Fibroblast of villous mesenchyme (primary cell): Measurements from ENCODE around the gene CTDSPL. TPM values are rescaled to one million over a fixed set of nuclear protein-coding genes. Genes with fewer than 3 reads are reported as not detected.

Experiments used
- DNase-seq: peaks from one replicate; pipeline ENCODE4 v3.0.0-alpha.2; 2010; ENCODE audit warnings: low read depth
- H3K4me3 ChIP-seq: 2 replicates; pipeline ENCODE4 v1.5.1; 2011; ENCODE audit warnings: low read depth, mild to moderate bottlenecking, low read length
- CTCF ChIP-seq: IDR thresholded peaks from 2 replicates; pipeline ENCODE4 v1.5.1; 2012; ENCODE audit warnings: low read depth, mild to moderate bottlenecking, low read length; ENCODE audit not compliant: insufficient read depth
- total RNA-seq: library from RNA; depleted of rRNA; stranded (reverse); fragments of >200 nt; gene quantifications from 2 replicates; pipeline ENCODE4 v1.2.3, GENCODE V29; 2012

Gene CTDSPL
- total RNA-seq, 1 donor, result 61.7 TPM

GRCh38 chr3:37949866-37950265 is 88.2 kb downstream of the CTDSPL start:
- H3K4me3 ChIP-seq, result no peak overlapping the region
- DNase-seq, result no peak
- no peak for TF ChIP-seq CTCF

GRCh38 chr3:37952564-37952963 is 90.9 kb downstream of the CTDSPL start:
- no peak overlapping the region for H3K4me3 ChIP-seq
- TF ChIP-seq CTCF, result no peak
- no peak for DNase-seq

- no peak for DNase-seq
- no peak for TF ChIP-seq CTCF
Measured at GRCh38 chr3:37953226-37953625, 91.5 kb downstream of the CTDSPL start.

GRCh38 chr3:37953707-37954394 is 92.2 kb downstream of the CTDSPL start:
- DNase-seq, result no peak
- TF ChIP-seq CTCF, result no peak
- no peak overlapping the region for H3K4me3 ChIP-seq

More at GRCh38 chr3:37953226-37953625, 91.5 kb downstream of the CTDSPL start:
- no peak overlapping the region for H3K4me3 ChIP-seq

GRCh38 chr3:37954881-37955280 is 93.2 kb downstream of the CTDSPL start:
- TF ChIP-seq CTCF, result no peak
- no peak for DNase-seq
- no peak overlapping the region for H3K4me3 ChIP-seq

GRCh38 chr3:37955918-37956707 is 94.4 kb downstream of the CTDSPL start:
- TF ChIP-seq CTCF, result no peak
- H3K4me3 ChIP-seq, result no peak overlapping the region
- no peak for DNase-seq
